K562 (cell line): Measurements from ENCODE around the gene METTL25B. TPM values are rescaled to one million over a fixed set of nuclear protein-coding genes. Genes with fewer than 3 reads are reported as not detected.
A peak's percentile ranks its signal among the peaks of the same experiment; 100 is the strongest.

ENCODE experiments used
- ADNP ChIP-seq: fragments of 200-800 bp; sonication (Bioruptor generic); IDR thresholded peaks from 2 replicates; pipeline ENCODE4 v1.6.1; 2016; ENCODE audit warnings: missing genetic modification characterization, missing compliant biosample characterization
- BCOR ChIP-seq: fragments of 450-650 bp; IDR thresholded peaks from 2 replicates; pipeline ENCODE4 v1.6.1; 2016
- EHMT2 ChIP-seq: fragments of 450-650 bp; IDR thresholded peaks from 2 replicates; pipeline ENCODE4 v1.6.1; 2018; ENCODE audit warnings: antibody characterized with exemption
- HDAC1 ChIP-seq, 2 experiments: fragments of 450-650 bp; IDR thresholded peaks; 2 replicates each; pipeline ENCODE4 v1.6.1; 2016 to 2017; ENCODE audit warnings: inconsistent platforms in 1 of 2, mild to moderate bottlenecking in 1 of 2, moderate library complexity in 1 of 2
- HNRNPK ChIP-seq: fragments of 200-400 bp; formaldehyde crosslinking; IDR thresholded peaks from one replicate; pipeline ENCODE4 v1.6.1; 2018; ENCODE audit warnings: mild to moderate bottlenecking, low read depth, low read length; ENCODE audit not compliant: poor library complexity, severe bottlenecking
- HNRNPL ChIP-seq: fragments of 200-400 bp; formaldehyde crosslinking; IDR thresholded peaks from 2 replicates; pipeline ENCODE4 v1.6.1; 2017; ENCODE audit warnings: low read depth, mild to moderate bottlenecking, low read length
- KDM1A ChIP-seq, 2 experiments: fragments of 450-650 bp; IDR thresholded peaks; 2 replicates each; pipeline ENCODE4 v1.6.1; 2016; ENCODE audit warnings: mild to moderate bottlenecking in 2 of 2
- MCM3 ChIP-seq: fragments of 450-650 bp; IDR thresholded peaks from 2 replicates; pipeline ENCODE4 v1.6.1; 2016
- RBM25 ChIP-seq: fragments of 200-400 bp; formaldehyde crosslinking; IDR thresholded peaks from 2 replicates; pipeline ENCODE4 v1.6.1; 2018; ENCODE audit warnings: low read length, low read depth, moderate library complexity; ENCODE audit not compliant: severe bottlenecking
- RFX7 ChIP-seq: fragments of 250-450 bp; sonication (Bioruptor Pico); IDR thresholded peaks from 2 replicates; pipeline ENCODE4 v1.5.1; 2021; ENCODE audit warnings: mild to moderate bottlenecking
- SRSF3 ChIP-seq: fragments of 200-400 bp; formaldehyde crosslinking; IDR thresholded peaks from 2 replicates; pipeline ENCODE4 v1.6.1; 2016; ENCODE audit warnings: mild to moderate bottlenecking, low read length, moderate library complexity; ENCODE audit not compliant: insufficient read depth
- ZFP1 ChIP-seq: fragments of 450-650 bp; formaldehyde crosslinking; IDR thresholded peaks from 2 replicates; pipeline ENCODE4 v1.4.0; 2020; ENCODE audit warnings: mild to moderate bottlenecking, mixed read lengths
- ZNF217 ChIP-seq: sonication (generic); formaldehyde crosslinking; IDR thresholded peaks from 2 replicates; pipeline ENCODE4 v1.8.0; 2022; ENCODE audit warnings: mild to moderate bottlenecking, missing genetic modification reagents
- ZNF407 ChIP-seq: fragments of 450-650 bp; IDR thresholded peaks from 2 replicates; pipeline ENCODE4 v1.6.1; 2016; ENCODE audit warnings: low read depth
- polyA plus RNA-seq, 8 experiments: library from polyadenylated mRNA; depleted of rRNA in 4 of 8; stranded (reverse) in 5 of 8; unstranded in 3 of 8; fragments of >200 nt; fragmentation: Nextera tagmentation in 2 of 8; fragmentation: Illumina TruSeq in 1 of 8; extraction: Ambion mirVana in 2 of 8; extraction: Trizol in 1 of 8; gene quantifications; 2 replicates each; pipeline versions ENCODE4 v1.2.1 to v1.2.3, GENCODE V29; 2011 to 2014; ENCODE audit warnings: inconsistent platforms in 1 of 8, missing spikeins in 1 of 8
- total RNA-seq, 7 experiments: library from RNA; depleted of rRNA in 6 of 7; stranded (reverse); fragments of >200 nt in 6 of 7; fragmentation: Illumina TruSeq in 2 of 7; extraction: Trizol in 2 of 7; gene quantifications; 2 replicates each; pipeline versions ENCODE4 v1.2.1 to v1.2.3, GENCODE V29; 2011 to 2021; ENCODE audit warnings: low replicate concordance in 1 of 7
- TF ChIP-seq, protein P1 (sequence below): fragments of 250-450 bp; sonication (Bioruptor Pico); IDR thresholded peaks from 2 replicates; pipeline ENCODE4 v1.5.0; 2021
- TF ChIP-seq, protein P2 (sequence below): fragments of 250-450 bp; sonication (Bioruptor Pico); IDR thresholded peaks from 2 replicates; pipeline ENCODE4 v1.4.0; 2020

Gene METTL25B
- total and polyA plus RNA-seq, 9 of the 15 experiments (the other 6 are each of a cell fraction or from before 2014, with no cell fraction given): 7.7 to 48.3 (median 33.1) TPM

DNA sequence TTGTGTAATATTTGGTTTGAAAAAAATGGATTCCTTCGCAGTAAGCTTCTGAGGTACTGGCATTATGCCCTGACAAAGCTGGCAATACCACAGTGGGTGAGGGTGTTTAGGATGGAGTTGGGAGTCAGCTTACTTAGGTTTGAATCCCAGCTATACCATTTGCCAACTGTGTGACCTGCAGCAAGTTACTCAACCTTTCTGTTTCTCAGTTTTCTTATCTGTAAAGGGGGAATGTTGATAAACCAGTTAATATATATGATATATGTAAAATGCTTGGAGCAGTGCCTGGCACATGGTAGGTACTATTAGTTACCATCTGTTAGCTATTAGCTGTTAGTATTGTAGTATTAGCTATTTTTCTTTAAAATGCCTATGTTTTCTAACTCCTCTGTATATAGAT is 28.1 kb downstream of the METTL25B start (continued):
- TF ChIP-seq EHMT2 (no peak), KDM1A (IDR thresholded peaks at IDR 0.05) (peak in 1 of 2 experiments; percentile 57; a peak in 1 of 4 replicates), RBM25 (peak; percentile 95), ZNF407 (no peak), ADNP (tag) (0 out of 2 replicates have a peak, but pooled peaks have one; percentile 36), HNRNPK (no peak), ZNF217 (no peak), HNRNPL (no peak), HDAC1 (IDR thresholded peaks at IDR 0.05) (no peak), BCOR (peak; percentile 84; the same call in 1 of the 2 replicates), SRSF3 (no peak), RFX7 (no peak), ZFP1 (CRISPR knock-in tag) (no peak), MCM3 (no peak)
- TF ChIP-seq, protein P1, sequence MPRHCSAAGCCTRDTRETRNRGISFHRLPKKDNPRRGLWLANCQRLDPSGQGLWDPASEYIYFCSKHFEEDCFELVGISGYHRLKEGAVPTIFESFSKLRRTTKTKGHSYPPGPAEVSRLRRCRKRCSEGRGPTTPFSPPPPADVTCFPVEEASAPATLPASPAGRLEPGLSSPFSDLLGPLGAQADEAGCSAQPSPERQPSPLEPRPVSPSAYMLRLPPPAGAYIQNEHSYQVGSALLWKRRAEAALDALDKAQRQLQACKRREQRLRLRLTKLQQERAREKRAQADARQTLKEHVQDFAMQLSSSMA (CRISPR knock-in tag): no peak
- TF ChIP-seq, protein P2, sequence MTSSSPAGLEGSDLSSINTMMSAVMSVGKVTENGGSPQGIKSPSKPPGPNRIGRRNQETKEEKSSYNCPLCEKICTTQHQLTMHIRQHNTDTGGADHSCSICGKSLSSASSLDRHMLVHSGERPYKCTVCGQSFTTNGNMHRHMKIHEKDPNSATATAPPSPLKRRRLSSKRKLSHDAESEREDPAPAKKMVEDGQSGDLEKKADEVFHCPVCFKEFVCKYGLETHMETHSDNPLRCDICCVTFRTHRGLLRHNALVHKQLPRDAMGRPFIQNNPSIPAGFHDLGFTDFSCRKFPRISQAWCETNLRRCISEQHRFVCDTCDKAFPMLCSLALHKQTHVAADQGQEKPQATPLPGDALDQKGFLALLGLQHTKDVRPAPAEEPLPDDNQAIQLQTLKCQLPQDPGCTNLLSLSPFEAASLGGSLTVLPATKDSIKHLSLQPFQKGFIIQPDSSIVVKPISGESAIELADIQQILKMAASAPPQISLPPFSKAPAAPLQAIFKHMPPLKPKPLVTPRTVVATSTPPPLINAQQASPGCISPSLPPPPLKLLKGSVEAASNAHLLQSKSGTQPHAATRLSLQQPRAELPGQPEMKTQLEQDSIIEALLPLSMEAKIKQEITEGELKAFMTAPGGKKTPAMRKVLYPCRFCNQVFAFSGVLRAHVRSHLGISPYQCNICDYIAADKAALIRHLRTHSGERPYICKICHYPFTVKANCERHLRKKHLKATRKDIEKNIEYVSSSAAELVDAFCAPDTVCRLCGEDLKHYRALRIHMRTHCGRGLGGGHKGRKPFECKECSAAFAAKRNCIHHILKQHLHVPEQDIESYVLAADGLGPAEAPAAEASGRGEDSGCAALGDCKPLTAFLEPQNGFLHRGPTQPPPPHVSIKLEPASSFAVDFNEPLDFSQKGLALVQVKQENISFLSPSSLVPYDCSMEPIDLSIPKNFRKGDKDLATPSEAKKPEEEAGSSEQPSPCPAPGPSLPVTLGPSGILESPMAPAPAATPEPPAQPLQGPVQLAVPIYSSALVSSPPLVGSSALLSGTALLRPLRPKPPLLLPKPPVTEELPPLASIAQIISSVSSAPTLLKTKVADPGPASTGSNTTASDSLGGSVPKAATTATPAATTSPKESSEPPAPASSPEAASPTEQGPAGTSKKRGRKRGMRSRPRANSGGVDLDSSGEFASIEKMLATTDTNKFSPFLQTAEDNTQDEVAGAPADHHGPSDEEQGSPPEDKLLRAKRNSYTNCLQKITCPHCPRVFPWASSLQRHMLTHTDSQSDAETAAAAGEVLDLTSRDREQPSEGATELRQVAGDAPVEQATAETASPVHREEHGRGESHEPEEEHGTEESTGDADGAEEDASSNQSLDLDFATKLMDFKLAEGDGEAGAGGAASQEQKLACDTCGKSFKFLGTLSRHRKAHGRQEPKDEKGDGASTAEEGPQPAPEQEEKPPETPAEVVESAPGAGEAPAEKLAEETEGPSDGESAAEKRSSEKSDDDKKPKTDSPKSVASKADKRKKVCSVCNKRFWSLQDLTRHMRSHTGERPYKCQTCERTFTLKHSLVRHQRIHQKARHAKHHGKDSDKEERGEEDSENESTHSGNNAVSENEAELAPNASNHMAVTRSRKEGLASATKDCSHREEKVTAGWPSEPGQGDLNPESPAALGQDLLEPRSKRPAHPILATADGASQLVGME (CRISPR knock-in tag): no peak
